Measurements from ENCODE around the gene NLRP8. TPM values are rescaled to one million over a fixed set of nuclear protein-coding genes. Genes with fewer than 3 reads are reported as not detected.

NLRP8 gene
- total and polyA plus RNA-seq, 10 of the 15 experiments (the other 5 are each of a cell fraction or from before 2014, with no cell fraction given): 0.04 TPM; not detected in 9

DNA sequence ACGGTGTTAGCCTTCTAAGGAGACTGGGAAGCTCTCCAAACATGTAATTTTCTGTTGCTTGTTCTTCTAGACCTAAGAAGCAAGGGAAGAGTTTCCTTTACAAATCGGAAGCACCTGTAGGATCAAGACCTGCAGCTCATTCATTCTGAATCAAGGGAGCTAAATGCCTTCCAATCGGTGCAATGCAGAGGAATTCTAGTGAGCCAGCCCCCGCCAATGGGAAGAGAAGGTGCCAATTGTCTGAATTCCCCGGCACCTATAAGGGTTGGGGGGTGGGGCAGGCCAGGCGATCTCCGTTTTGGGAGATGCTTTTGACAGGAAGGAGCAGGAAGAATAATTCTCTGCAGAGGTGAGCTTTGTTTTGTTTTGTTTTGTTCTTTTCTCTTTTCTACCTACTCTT, 8.4 kb upstream of the NLRP8 start:
- H3K4me2 ChIP-seq (ENCODE audit: control insufficient read depth, insufficient read depth): no peak overlapping the region
- ATAC-seq: no peak
- ChIA-PET SMC1A (ENCODE audit: uncharacterized antibody, unreplicated experiment) (interaction anchor here (0.8 kb wide), 1 partner anchor 8 kb away, joined by 3 read pairs; the partner anchor contains the start of gene NLRP8), POLR2A (no interaction called here), CTCF (no interaction called here), RAD21 (ENCODE audit: unreplicated experiment) (no interaction called here)
- no peak overlapping the region for H2AFZ ChIP-seq (ENCODE audit: control insufficient read depth, low read depth, low read length)
- no TSS peak for BruUV-seq (replicated peaks)
- no peaks in the 10 kb centered on the region for H3K27me3 ChIP-seq (replicated peaks in 1 of 2; ENCODE audit: control insufficient read depth in 2 of 2, insufficient read depth in 2 of 2, low read length in 1 of 2)
- no peak overlapping the region for H3K27ac ChIP-seq (ENCODE audit: control insufficient read depth, insufficient read depth)
- intact Hi-C loops (cut with micrococcal nuclease; ENCODE audit: unreplicated experiment) (no loop called here), in situ Hi-C loops (cut with MboI) (no loop called here)
- no peak overlapping the region for H3K4me3 ChIP-seq
- H3K79me2 ChIP-seq (ENCODE audit: control insufficient read depth, insufficient read depth, low read length): no peaks in the 10 kb centered on the region
- no peak overlapping the region for H3K9ac ChIP-seq (ENCODE audit: control insufficient read depth, insufficient read depth, low read length)
- no peaks in the 10 kb centered on the region for H3K36me3 ChIP-seq (ENCODE audit: control insufficient read depth in 2 of 2, insufficient read depth in 2 of 2, low read length in 1 of 2)
- TF ChIP-seq, protein P1, sequence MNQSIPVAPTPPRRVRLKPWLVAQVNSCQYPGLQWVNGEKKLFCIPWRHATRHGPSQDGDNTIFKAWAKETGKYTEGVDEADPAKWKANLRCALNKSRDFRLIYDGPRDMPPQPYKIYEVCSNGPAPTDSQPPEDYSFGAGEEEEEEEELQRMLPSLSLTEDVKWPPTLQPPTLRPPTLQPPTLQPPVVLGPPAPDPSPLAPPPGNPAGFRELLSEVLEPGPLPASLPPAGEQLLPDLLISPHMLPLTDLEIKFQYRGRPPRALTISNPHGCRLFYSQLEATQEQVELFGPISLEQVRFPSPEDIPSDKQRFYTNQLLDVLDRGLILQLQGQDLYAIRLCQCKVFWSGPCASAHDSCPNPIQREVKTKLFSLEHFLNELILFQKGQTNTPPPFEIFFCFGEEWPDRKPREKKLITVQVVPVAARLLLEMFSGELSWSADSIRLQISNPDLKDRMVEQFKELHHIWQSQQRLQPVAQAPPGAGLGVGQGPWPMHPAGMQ (IDR thresholded peaks at IDR 0.05; ENCODE audit: borderline replicate concordance): no peak
- TF ChIP-seq, protein P2, sequence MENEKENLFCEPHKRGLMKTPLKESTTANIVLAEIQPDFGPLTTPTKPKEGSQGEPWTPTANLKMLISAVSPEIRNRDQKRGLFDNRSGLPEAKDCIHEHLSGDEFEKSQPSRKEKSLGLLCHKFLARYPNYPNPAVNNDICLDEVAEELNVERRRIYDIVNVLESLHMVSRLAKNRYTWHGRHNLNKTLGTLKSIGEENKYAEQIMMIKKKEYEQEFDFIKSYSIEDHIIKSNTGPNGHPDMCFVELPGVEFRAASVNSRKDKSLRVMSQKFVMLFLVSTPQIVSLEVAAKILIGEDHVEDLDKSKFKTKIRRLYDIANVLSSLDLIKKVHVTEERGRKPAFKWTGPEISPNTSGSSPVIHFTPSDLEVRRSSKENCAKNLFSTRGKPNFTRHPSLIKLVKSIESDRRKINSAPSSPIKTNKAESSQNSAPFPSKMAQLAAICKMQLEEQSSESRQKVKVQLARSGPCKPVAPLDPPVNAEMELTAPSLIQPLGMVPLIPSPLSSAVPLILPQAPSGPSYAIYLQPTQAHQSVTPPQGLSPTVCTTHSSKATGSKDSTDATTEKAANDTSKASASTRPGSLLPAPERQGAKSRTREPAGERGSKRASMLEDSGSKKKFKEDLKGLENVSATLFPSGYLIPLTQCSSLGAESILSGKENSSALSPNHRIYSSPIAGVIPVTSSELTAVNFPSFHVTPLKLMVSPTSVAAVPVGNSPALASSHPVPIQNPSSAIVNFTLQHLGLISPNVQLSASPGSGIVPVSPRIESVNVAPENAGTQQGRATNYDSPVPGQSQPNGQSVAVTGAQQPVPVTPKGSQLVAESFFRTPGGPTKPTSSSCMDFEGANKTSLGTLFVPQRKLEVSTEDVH (IDR thresholded peaks at IDR 0.05; ENCODE audit: low read depth, partially characterized antibody): no peak
- TF ChIP-seq POLR2AphosphoS2 (IDR thresholded peaks at IDR 0.05; ENCODE audit: low read depth, low read length) (no peak), EP300 (IDR thresholded peaks at IDR 0.05; ENCODE audit: borderline replicate concordance in 1 of 2, control insufficient read depth in 1 of 2, low read depth in 2 of 2, low read length in 2 of 2) (no peak), MYB (IDR thresholded peaks at IDR 0.05; ENCODE audit: borderline replicate concordance, low read depth, low read length) (no peak), SP1 (IDR thresholded peaks at IDR 0.05; ENCODE audit: low read depth, low read length) (no peak), BACH1 (IDR thresholded peaks at IDR 0.05; ENCODE audit: borderline replicate concordance) (no peak), MEF2B (IDR thresholded peaks at IDR 0.05; ENCODE audit: partially characterized antibody, poor library complexity, severe bottlenecking) (no peak), KDM1A (IDR thresholded peaks at IDR 0.05; ENCODE audit: borderline replicate concordance) (no peak), SREBF1 (IDR thresholded peaks at IDR 0.05; ENCODE audit: low read length) (no peak), BRCA1 (IDR thresholded peaks at IDR 0.05; ENCODE audit: low read depth, low read length) (no peak), SMC3 (IDR thresholded peaks at IDR 0.05; ENCODE audit: borderline replicate concordance, low read length) (no peak), SRF (IDR thresholded peaks at IDR 0.05; ENCODE audit: low read depth in 2 of 2, low read length in 2 of 2) (no peak), CEBPB (IDR thresholded peaks at IDR 0.05; ENCODE audit: borderline replicate concordance in 1 of 2, low read depth in 2 of 2, low read length in 2 of 2) (no peak), LARP7 (IDR thresholded peaks at IDR 0.05) (no peak), ZSCAN29 (IDR thresholded peaks at IDR 0.05) (no peak)
- TF ChIP-seq, protein P3, sequence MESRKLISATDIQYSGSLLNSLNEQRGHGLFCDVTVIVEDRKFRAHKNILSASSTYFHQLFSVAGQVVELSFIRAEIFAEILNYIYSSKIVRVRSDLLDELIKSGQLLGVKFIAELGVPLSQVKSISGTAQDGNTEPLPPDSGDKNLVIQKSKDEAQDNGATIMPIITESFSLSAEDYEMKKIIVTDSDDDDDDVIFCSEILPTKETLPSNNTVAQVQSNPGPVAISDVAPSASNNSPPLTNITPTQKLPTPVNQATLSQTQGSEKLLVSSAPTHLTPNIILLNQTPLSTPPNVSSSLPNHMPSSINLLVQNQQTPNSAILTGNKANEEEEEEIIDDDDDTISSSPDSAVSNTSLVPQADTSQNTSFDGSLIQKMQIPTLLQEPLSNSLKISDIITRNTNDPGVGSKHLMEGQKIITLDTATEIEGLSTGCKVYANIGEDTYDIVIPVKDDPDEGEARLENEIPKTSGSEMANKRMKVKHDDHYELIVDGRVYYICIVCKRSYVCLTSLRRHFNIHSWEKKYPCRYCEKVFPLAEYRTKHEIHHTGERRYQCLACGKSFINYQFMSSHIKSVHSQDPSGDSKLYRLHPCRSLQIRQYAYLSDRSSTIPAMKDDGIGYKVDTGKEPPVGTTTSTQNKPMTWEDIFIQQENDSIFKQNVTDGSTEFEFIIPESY (IDR thresholded peaks at IDR 0.05): no peak
- TF ChIP-seq, protein P4, sequence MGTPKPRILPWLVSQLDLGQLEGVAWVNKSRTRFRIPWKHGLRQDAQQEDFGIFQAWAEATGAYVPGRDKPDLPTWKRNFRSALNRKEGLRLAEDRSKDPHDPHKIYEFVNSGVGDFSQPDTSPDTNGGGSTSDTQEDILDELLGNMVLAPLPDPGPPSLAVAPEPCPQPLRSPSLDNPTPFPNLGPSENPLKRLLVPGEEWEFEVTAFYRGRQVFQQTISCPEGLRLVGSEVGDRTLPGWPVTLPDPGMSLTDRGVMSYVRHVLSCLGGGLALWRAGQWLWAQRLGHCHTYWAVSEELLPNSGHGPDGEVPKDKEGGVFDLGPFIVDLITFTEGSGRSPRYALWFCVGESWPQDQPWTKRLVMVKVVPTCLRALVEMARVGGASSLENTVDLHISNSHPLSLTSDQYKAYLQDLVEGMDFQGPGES (IDR thresholded peaks at IDR 0.05): no peak
- TF ChIP-seq, protein P5, sequence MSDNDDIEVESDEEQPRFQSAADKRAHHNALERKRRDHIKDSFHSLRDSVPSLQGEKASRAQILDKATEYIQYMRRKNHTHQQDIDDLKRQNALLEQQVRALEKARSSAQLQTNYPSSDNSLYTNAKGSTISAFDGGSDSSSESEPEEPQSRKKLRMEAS (IDR thresholded peaks at IDR 0.05; ENCODE audit: low read depth, low read length): no peak
- no peaks in the 10 kb centered on the region; the same call in 2 of the 3 replicates for H3K9me3 ChIP-seq (replicated peaks; ENCODE audit: control insufficient read depth, insufficient read depth, low read length)
- 40% methylated on average over 7 of the region's 7 CpGs for WGBS (ENCODE audit: insufficient coverage, insufficient replicate concordance, low lambda C conversion rate, missing lambda C conversion rate)
- FAIRE-seq: no peak
- no peaks in the 10 kb centered on the region for H3K4me1 ChIP-seq (ENCODE audit: control insufficient read depth, insufficient read depth, low read length)
- no peaks in the 10 kb centered on the region for H4K20me1 ChIP-seq (ENCODE audit: control insufficient read depth, insufficient read depth)
- no peak for DNase-seq (ENCODE audit: low read depth, low spot score)
